ENCODE measurements around the gene MAPRE2. TPM values are rescaled to one million over a fixed set of nuclear protein-coding genes. Genes with fewer than 3 reads are reported as not detected.
"Not testable (repeated sequence)": the region's sequence is repeated elsewhere in the genome, so short reads cannot be mapped to it uniquely, and the experiment has no call there.

MAPRE2 gene
- total RNA-seq, 1 experiment from 2014 or later, result 16.4 TPM

GRCh38 chr18:35167332-35167731, 126.1 kb downstream of the MAPRE2 start:
- TF ChIP-seq EZH2 (IDR thresholded peaks at IDR 0.05; ENCODE audit: borderline replicate concordance, low read depth, low read length, poor library complexity, severe bottlenecking) (no peak), CTCF (conservative IDR thresholded peaks at IDR 0.05; ENCODE audit: low read depth, low read length) (no peak)
- ChIA-PET CTCF (no interaction called here), POLR2A (ENCODE audit: low non-redundant PET) (no interaction called here)
- BruUV-seq (replicated peaks), result no TSS peak
- Histone ChIP-seq H3K36me3 (ENCODE audit: insufficient read depth, low read length, poor library complexity, severe bottlenecking) (no peaks in the 10 kb centered on the region), H3K9me3 (ENCODE audit: low read depth, low read length, poor library complexity, severe bottlenecking) (no peaks in the 10 kb centered on the region), H3K27ac (ENCODE audit: low read depth, low read length, poor library complexity, severe bottlenecking) (no peak overlapping the region), H3K27me3 (replicated peaks; ENCODE audit: insufficient read depth, low read depth, low read length, poor library complexity) (no peaks in the 10 kb centered on the region), H3K4me1 (ENCODE audit: insufficient read depth, low read length, poor library complexity, severe bottlenecking) (no peaks in the 10 kb centered on the region), H3K4me3 (ENCODE audit: low read depth, low read length, poor library complexity, severe bottlenecking) (no peak overlapping the region)
- no peak for DNase-seq (ENCODE audit: low spot score)
- intact Hi-C loops (cut with micrococcal nuclease; ENCODE audit: unreplicated experiment), result no loop called here

- Histone ChIP-seq H3K9me3 (ENCODE audit: low read depth, low read length, poor library complexity, severe bottlenecking) (no peaks in the 10 kb centered on the region), H3K27ac (ENCODE audit: low read depth, low read length, poor library complexity, severe bottlenecking) (no peak overlapping the region), H3K36me3 (ENCODE audit: insufficient read depth, low read length, poor library complexity, severe bottlenecking) (no peaks in the 10 kb centered on the region), H3K27me3 (replicated peaks; ENCODE audit: insufficient read depth, low read depth, low read length, poor library complexity) (no peaks in the 10 kb centered on the region), H3K4me1 (ENCODE audit: insufficient read depth, low read length, poor library complexity, severe bottlenecking) (no peaks in the 10 kb centered on the region), H3K4me3 (ENCODE audit: low read depth, low read length, poor library complexity, severe bottlenecking) (no peak overlapping the region)
- TF ChIP-seq EZH2 (IDR thresholded peaks at IDR 0.05; ENCODE audit: borderline replicate concordance, low read depth, low read length, poor library complexity, severe bottlenecking), result no peak
- TF ChIP-seq CTCF (conservative IDR thresholded peaks at IDR 0.05; ENCODE audit: low read depth, low read length), result no peak
- ChIA-PET CTCF (no interaction called here), POLR2A (ENCODE audit: low non-redundant PET) (no interaction called here)
- no peak for DNase-seq (ENCODE audit: low spot score)
- intact Hi-C loops (cut with micrococcal nuclease; ENCODE audit: unreplicated experiment), result no loop called here
- no TSS peak for BruUV-seq (replicated peaks)
Measured at GRCh38 chr18:35167857-35168256, 126.6 kb downstream of the MAPRE2 start.

DNA sequence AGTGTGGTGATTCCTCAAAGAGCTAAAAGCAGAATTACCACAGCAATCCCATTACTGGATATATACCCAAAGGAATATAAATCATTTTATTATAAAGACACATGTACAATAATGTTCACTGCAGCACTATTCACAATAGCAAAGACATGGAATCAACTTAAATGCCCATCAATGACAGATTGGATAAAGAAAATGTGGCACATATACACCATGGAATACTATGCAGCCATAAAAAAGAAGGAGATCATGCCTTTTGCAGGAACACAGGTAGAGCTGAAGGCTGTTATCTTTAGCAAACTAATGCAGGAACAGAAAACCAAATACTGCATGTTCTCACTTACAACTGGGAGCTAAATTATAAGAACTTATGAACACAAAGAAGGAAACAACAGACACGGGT, 129.1 kb downstream of the MAPRE2 start:
- BruUV-seq (replicated peaks); H3K36me3 ChIP-seq (ENCODE audit: insufficient read depth, low read length, poor library complexity, severe bottlenecking); H3K9me3 ChIP-seq (ENCODE audit: low read depth, low read length, poor library complexity, severe bottlenecking); intact Hi-C loops (cut with micrococcal nuclease; ENCODE audit: unreplicated experiment); CTCF ChIA-PET; H3K4me3 ChIP-seq (ENCODE audit: low read depth, low read length, poor library complexity, severe bottlenecking); H3K27ac ChIP-seq (ENCODE audit: low read depth, low read length, poor library complexity, severe bottlenecking); DNase-seq (ENCODE audit: low spot score); H3K27me3 ChIP-seq (replicated peaks; ENCODE audit: insufficient read depth, low read depth, low read length, poor library complexity); POLR2A ChIA-PET (ENCODE audit: low non-redundant PET); H3K4me1 ChIP-seq (ENCODE audit: insufficient read depth, low read length, poor library complexity, severe bottlenecking): not testable (repeated sequence)

DNA sequence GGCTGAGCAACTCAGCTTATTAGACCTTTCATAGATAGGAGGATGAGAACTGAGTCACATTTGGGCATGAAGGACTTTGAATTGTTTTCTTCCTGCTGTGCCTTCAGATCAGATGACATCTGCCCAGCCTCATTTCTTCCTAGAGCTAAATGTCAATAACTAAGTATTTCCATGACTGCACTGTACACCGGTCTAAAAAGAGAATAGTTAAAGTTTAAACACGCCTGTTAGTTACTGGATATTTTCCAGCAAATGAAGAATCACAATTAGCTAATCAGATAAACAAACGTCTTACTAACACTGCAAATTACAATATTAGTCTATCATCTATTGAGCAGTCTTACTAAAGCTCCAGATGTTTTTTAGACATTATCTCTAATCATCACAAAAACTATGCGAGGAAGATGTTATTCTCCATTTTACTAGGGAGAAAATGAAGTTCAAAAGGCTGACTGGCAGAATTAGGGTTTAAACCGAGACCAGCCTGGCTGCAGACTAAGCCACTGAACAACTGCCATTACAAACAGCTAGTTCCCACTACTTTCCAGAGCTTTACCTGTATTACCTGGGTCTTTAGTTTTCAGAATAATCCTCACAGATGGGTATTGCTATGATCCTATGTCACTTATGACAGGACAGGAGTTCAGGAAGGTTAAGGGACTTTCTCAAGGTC, 130.2 kb downstream of the MAPRE2 start:
- H3K27ac ChIP-seq (ENCODE audit: low read depth, low read length, poor library complexity, severe bottlenecking), result no peak overlapping the region
- no peaks in the 10 kb centered on the region for H3K4me1 ChIP-seq (ENCODE audit: insufficient read depth, low read length, poor library complexity, severe bottlenecking)
- ChIA-PET POLR2A (ENCODE audit: low non-redundant PET) (no interaction called here), CTCF (no interaction called here)
- BruUV-seq (replicated peaks), result no TSS peak
- no peak overlapping the region for H3K4me3 ChIP-seq (ENCODE audit: low read depth, low read length, poor library complexity, severe bottlenecking)
- TF ChIP-seq CTCF (conservative IDR thresholded peaks at IDR 0.05; ENCODE audit: low read depth, low read length) (no peak), EZH2 (IDR thresholded peaks at IDR 0.05; ENCODE audit: borderline replicate concordance, low read depth, low read length, poor library complexity, severe bottlenecking) (no peak)
- H3K36me3 ChIP-seq (ENCODE audit: insufficient read depth, low read length, poor library complexity, severe bottlenecking), result no peaks in the 10 kb centered on the region
- H3K27me3 ChIP-seq (replicated peaks; ENCODE audit: insufficient read depth, low read depth, low read length, poor library complexity), result no peaks in the 10 kb centered on the region
- intact Hi-C loops (cut with micrococcal nuclease; ENCODE audit: unreplicated experiment), result no loop called here
- no peak for DNase-seq (ENCODE audit: low spot score)
- no peaks in the 10 kb centered on the region for H3K9me3 ChIP-seq (ENCODE audit: low read depth, low read length, poor library complexity, severe bottlenecking)
